H1 (cell line): ENCODE measurements around the gene COPG1. TPM values are rescaled to one million over a fixed set of nuclear protein-coding genes. Genes with fewer than 3 reads are reported as not detected.
A peak's percentile ranks its signal among the peaks of the same experiment; 100 is the strongest.

ENCODE experiments used
- CTCF ChIA-PET: fragments of 300-600 bp; sonication (Branson Sonifier 250); formaldehyde crosslinking; loops from one replicate; lab custom pipeline; 2021; ENCODE audit not compliant: partially characterized antibody; lab: Charles Lee
- POLR2A ChIA-PET: fragments of 300-600 bp; sonication (Branson Sonifier 250); formaldehyde crosslinking; loops from one replicate; lab custom pipeline; 2021; ENCODE audit warnings: inconsistent platforms; ENCODE audit not compliant: partially characterized antibody; lab: Charles Lee
- DNase-seq, 2 experiments: peaks; one replicate each; pipeline versions ENCODE4 v3.0.0 to v3.0.0-alpha.2; 2010 to 2022; ENCODE audit warnings: low spot score in 2 of 2, low read depth in 1 of 2, mixed read lengths in 1 of 2
- FAIRE-seq: peaks from 2 replicates; lab custom pipeline; 2011; peaks lifted over from hg19 to GRCh38; lab: Jason Lieb, UNC
- H2AFZ ChIP-seq: 2 replicates; pipeline ENCODE4 v1.8.1; 2012; ENCODE audit warnings: low read length, inconsistent platforms
- H2AK5ac ChIP-seq: 2 replicates; pipeline ENCODE4 v1.6.1; 2013; ENCODE audit warnings: low read depth, low read length
- H2BK120ac ChIP-seq: replicated peaks from 2 replicates; pipeline ENCODE3; 2013; ENCODE audit warnings: low read depth, low read length, inconsistent platforms
- H2BK12ac ChIP-seq: 2 replicates; pipeline ENCODE4 v1.6.1; 2013; ENCODE audit warnings: low read depth, low read length
- H2BK15ac ChIP-seq: 2 replicates; pipeline ENCODE4 v1.6.1; 2013; ENCODE audit warnings: low read length
- H2BK20ac ChIP-seq: 2 replicates; pipeline ENCODE4 v1.6.1; 2013; ENCODE audit warnings: low read length
- H2BK5ac ChIP-seq: 2 replicates; pipeline ENCODE4 v1.6.1; 2013; ENCODE audit warnings: low read depth, low read length
- H3K14ac ChIP-seq: 2 replicates; pipeline ENCODE4 v1.6.1; 2013; ENCODE audit warnings: inconsistent platforms; ENCODE audit not compliant: insufficient read length
- H3K18ac ChIP-seq: 2 replicates; pipeline ENCODE4 v1.6.1; 2013; ENCODE audit warnings: low read length; ENCODE audit errors: extremely low read depth
- H3K23ac ChIP-seq: 2 replicates; pipeline ENCODE4 v1.6.1; 2013; ENCODE audit warnings: inconsistent platforms; ENCODE audit not compliant: insufficient read length
- H3K23me2 ChIP-seq: 2 replicates; pipeline ENCODE4 v1.6.1; 2013; ENCODE audit warnings: low read depth, low read length
- H3K27ac ChIP-seq: 2 replicates; pipeline ENCODE4 v1.6.1; 2011; ENCODE audit warnings: low read depth, low read length, inconsistent platforms
- H3K27me3 ChIP-seq, 4 experiments: replicated peaks in 1 of 4; 1 replicate in 1 of 4; 2 replicates in 3 of 4; pipeline versions ENCODE4 v1.6.1 to v1.8.1; 2011 to 2013; ENCODE audit warnings: low read length in 3 of 4, mild to moderate bottlenecking in 3 of 4, inconsistent platforms in 2 of 4, mixed read lengths in 2 of 4, moderate library complexity in 1 of 4; ENCODE audit not compliant: control insufficient read depth in 3 of 4, insufficient read depth in 3 of 4; ENCODE audit errors: extremely low read depth in 1 of 4
- H3K36me3 ChIP-seq, 4 experiments: 2 replicates each; pipeline versions ENCODE4 v1.6.1 to v1.8.1; 2011 to 2013; ENCODE audit warnings: mild to moderate bottlenecking in 4 of 4, low read length in 3 of 4, moderate library complexity in 2 of 4, control low read depth in 1 of 4, inconsistent platforms in 1 of 4; ENCODE audit not compliant: insufficient read depth in 4 of 4, control insufficient read depth in 2 of 4
- H3K4ac ChIP-seq: replicated peaks from 2 replicates; pipeline ENCODE3; 2013; ENCODE audit warnings: low read length, low read depth, mixed read lengths, inconsistent platforms; ENCODE audit not compliant: insufficient read length
- H3K4me1 ChIP-seq, 4 experiments: replicated peaks in 1 of 4; 1 replicate in 1 of 4; 2 replicates in 3 of 4; pipeline versions ENCODE4 v1.6.1 to v1.8.1; 2011 to 2013; ENCODE audit warnings: low read length in 3 of 4, inconsistent platforms in 2 of 4, mixed read lengths in 1 of 4; ENCODE audit not compliant: insufficient read depth in 4 of 4, control insufficient read depth in 3 of 4
- H3K4me2 ChIP-seq, 2 experiments: 2 replicates each; pipeline versions ENCODE4 v1.6.1 to v1.8.1; 2011 to 2013; ENCODE audit warnings: low read depth in 2 of 2, low read length in 2 of 2, control low read depth in 1 of 2, inconsistent platforms in 1 of 2, mild to moderate bottlenecking in 1 of 2; ENCODE audit not compliant: insufficient read depth in 1 of 2
- H3K4me3 ChIP-seq, 4 experiments: fragments of 200-600, 300-600 bp in 1 of 4; sonication (generic), shearing (Covaris generic), sonication (Bioruptor Twin) in 1 of 4; 2 replicates each; pipeline versions ENCODE4 v1.5.1 to v1.8.1; 2011 to 2016; ENCODE audit warnings: low read length in 4 of 4, low read depth in 3 of 4, control low read depth in 2 of 4, inconsistent platforms in 2 of 4, mild to moderate bottlenecking in 2 of 4, mixed read lengths in 1 of 4, moderate library complexity in 1 of 4; ENCODE audit not compliant: insufficient read depth in 2 of 4; ENCODE audit errors: extremely low read depth in 1 of 4
- H3K56ac ChIP-seq: replicated peaks from 2 replicates; pipeline ENCODE3; 2013; ENCODE audit warnings: low read depth, mild to moderate bottlenecking, mixed read lengths, low read length, inconsistent platforms; ENCODE audit not compliant: insufficient read length
- H3K79me1 ChIP-seq: 2 replicates; pipeline ENCODE4 v1.6.1; 2013; ENCODE audit warnings: low read depth, low read length, control low read depth
- H3K79me2 ChIP-seq, 2 experiments: 2 replicates each; pipeline versions ENCODE4 v1.6.1 to v1.8.1; 2012 to 2013; ENCODE audit warnings: low read length in 2 of 2, mild to moderate bottlenecking in 2 of 2, inconsistent platforms in 1 of 2; ENCODE audit not compliant: insufficient read depth in 2 of 2, control insufficient read depth in 1 of 2
- H3K9ac ChIP-seq, 4 experiments: replicated peaks in 1 of 4; 1 replicate in 1 of 4; 2 replicates in 3 of 4; pipeline versions ENCODE4 v1.6.1 to v1.8.1; 2011 to 2013; ENCODE audit warnings: low read depth in 3 of 4, low read length in 3 of 4, control low read depth in 2 of 4, mild to moderate bottlenecking in 2 of 4, moderate library complexity in 2 of 4, inconsistent platforms in 1 of 4; ENCODE audit errors: extremely low read depth in 1 of 4
- H3K9me3 ChIP-seq, 2 experiments: 2 replicates each; pipeline versions ENCODE4 v1.6.1 to v1.8.1; 2012 to 2013; ENCODE audit warnings: mild to moderate bottlenecking in 2 of 2, moderate library complexity in 2 of 2, control low read depth in 1 of 2, inconsistent platforms in 1 of 2, low read depth in 1 of 2, low read length in 1 of 2, mixed read lengths in 1 of 2; ENCODE audit not compliant: insufficient read depth in 2 of 2
- H4K20me1 ChIP-seq, 2 experiments: replicated peaks in 1 of 2; 2 replicates each; pipeline versions ENCODE3 to v1.8.1; 2011 to 2013; ENCODE audit warnings: inconsistent platforms in 2 of 2, low read length in 2 of 2, mild to moderate bottlenecking in 1 of 2; ENCODE audit not compliant: insufficient read depth in 2 of 2, control insufficient read depth in 1 of 2
- H4K5ac ChIP-seq: 2 replicates; pipeline ENCODE4 v1.6.1; 2013; ENCODE audit warnings: low read length, low read depth, mixed read lengths, inconsistent platforms; ENCODE audit not compliant: insufficient read length
- H4K8ac ChIP-seq: 2 replicates; pipeline ENCODE4 v1.8.0; 2013; ENCODE audit warnings: mild to moderate bottlenecking, moderate library complexity, low read length, inconsistent platforms; ENCODE audit not compliant: insufficient read depth; ENCODE audit errors: extremely low read depth
- H4K91ac ChIP-seq: replicated peaks from 2 replicates; pipeline ENCODE3; 2013; ENCODE audit warnings: low read length, mixed read lengths, inconsistent platforms; ENCODE audit not compliant: insufficient read length
- CHD1 ChIP-seq: IDR thresholded peaks from 2 replicates; pipeline ENCODE4 v1.6.1; 2012; ENCODE audit warnings: low read depth, low read length, improper control_type of control experiment
- whole genome bisulfite sequencing, 2 experiments: shearing (Covaris generic) in 1 of 2; methylation state at CpG; one replicate each; pipeline versions ENCODE4 v1.1.6 to v1.1.7; 2013 to 2015; ENCODE audit warnings: low lambda C conversion rate in 2 of 2, mixed read lengths in 2 of 2, inconsistent platforms in 1 of 2, low coverage in 1 of 2, missing lambda C conversion rate in 1 of 2; ENCODE audit not compliant: insufficient replicate concordance in 2 of 2, insufficient coverage in 1 of 2, insufficient read length in 1 of 2; ENCODE audit errors: extremely low coverage in 1 of 2, missing lambda C conversion rate in 1 of 2; 5-methylcytosine and 5-hydroxymethylcytosine counted together
- polyA plus RNA-seq, 7 experiments: library from polyadenylated mRNA; depleted of rRNA in 3 of 7; stranded (reverse) in 5 of 7; unstranded in 2 of 7; fragments of >200 nt in 5 of 7; fragments of 200-250 nt in 2 of 7; gene quantifications; 1 replicate in 5 of 7; 2 replicates in 1 of 7; 4 replicates in 1 of 7; pipeline versions ENCODE4 v1.2.1 to v1.2.3, GENCODE V29; 2011 to 2013; ENCODE audit warnings: missing spikeins in 2 of 7, mixed read lengths in 2 of 7
- total RNA-seq: library from RNA; stranded (reverse); fragmentation: NEBNext Ultra II Directional; extraction: Animal tissue kit (Norgen Biotek cat#: 25700); gene quantifications from 2 replicates; pipeline ENCODE4 v1.2.1, GENCODE V29; 2021

The COPG1 gene
- total and polyA plus RNA-seq, 2 of the 8 experiments (the other 6 are each of a cell fraction or from before 2014, with no cell fraction given), result 52.7 to 106 TPM

DNA sequence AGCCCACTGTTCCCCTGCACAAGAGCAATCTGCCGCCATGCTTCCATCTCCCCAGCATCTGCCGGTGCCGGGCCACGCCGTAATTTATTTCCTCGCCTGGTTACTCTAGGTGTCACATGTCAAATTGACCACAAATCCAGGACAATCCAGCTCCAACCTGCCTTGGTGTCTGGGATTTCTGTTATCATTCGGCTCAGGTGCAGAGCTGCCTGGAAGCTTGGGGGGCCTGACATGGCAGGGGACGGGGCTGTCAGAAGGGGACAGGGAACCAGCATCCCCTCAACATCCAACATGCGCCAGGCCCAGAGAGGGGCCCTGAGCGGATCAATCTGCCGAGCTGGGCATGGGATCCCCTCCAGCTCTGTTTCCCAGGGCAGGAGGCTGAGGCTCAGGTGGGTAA is 77.2 kb downstream of the COPG1 start:
- no peaks in the 10 kb centered on the region for H3K9me3 ChIP-seq
- H3K4ac ChIP-seq, result no peak overlapping the region
- H3K18ac ChIP-seq, result no peak overlapping the region
- H3K56ac ChIP-seq, result no peak overlapping the region
- H2BK20ac ChIP-seq, result no peak overlapping the region
- no peak overlapping the region for H3K14ac ChIP-seq
- 0 out of 2 replicates have a peak overlapping the region, but pooled peaks have one; percentile 11 for H4K8ac ChIP-seq
- peaks cover 0 to 3% (median 0%) of the 10 kb centered on the region in 4 experiments; a peak in 1 of 7 replicates for H3K27me3 ChIP-seq
- H2BK15ac ChIP-seq, result no peak overlapping the region
- no peaks in the 10 kb centered on the region for H3K79me1 ChIP-seq
- WGBS, 2 experiments, result 94% methylated on average over 11 of the region's 11 CpGs; no CpG with 5 or more reads in 1 of the 2 experiments
- H3K23me2 ChIP-seq, result no peaks in the 10 kb centered on the region
- H3K4me1 ChIP-seq, result no peaks in the 10 kb centered on the region
- DNase-seq (no peak), FAIRE-seq (no peak)
- H4K91ac ChIP-seq, result no peak overlapping the region
- no peak overlapping the region for H3K27ac ChIP-seq
- no peak overlapping the region for H3K9ac ChIP-seq
- H4K20me1 ChIP-seq, result no peaks in the 10 kb centered on the region
- ChIA-PET CTCF (interaction anchor here (1.0 to 7.4 kb wide), 7 partner anchors 9 to 82 kb away, joined by 3 to 73 read pairs (median 5); a partner anchor contains a TSS), POLR2A (interaction anchor here (1.2 to 9.3 kb wide), 3 partner anchors 10 to 57 kb away, joined by 3 to 112 read pairs (median 4); a partner anchor contains a TSS)
- H2BK5ac ChIP-seq, result no peak overlapping the region
- no peaks in the 10 kb centered on the region for H3K79me2 ChIP-seq
- no peak overlapping the region for H2BK12ac ChIP-seq
- H3K23ac ChIP-seq, result no peak overlapping the region
- peaks cover 0 to 2% (median under 1%) of the 10 kb centered on the region in 4 experiments; a peak in 3 of 8 replicates for H3K36me3 ChIP-seq
- no peak overlapping the region for H2AK5ac ChIP-seq
- no peak overlapping the region for H2BK120ac ChIP-seq
- H3K4me3 ChIP-seq, result no peak overlapping the region
- no peak overlapping the region for H4K5ac ChIP-seq
- H2AFZ ChIP-seq, result no peak overlapping the region
- no peak overlapping the region for H3K4me2 ChIP-seq
- TF ChIP-seq CHD1, result no peak
